T-cell (primary cell): Measurements from ENCODE around the gene IFT25. TPM values are rescaled to one million over a fixed set of nuclear protein-coding genes. Genes with fewer than 3 reads are reported as not detected.
"Not testable (repeated sequence)": the region's sequence is repeated elsewhere in the genome, so short reads cannot be mapped to it uniquely, and the experiment has no call there.

ENCODE experiments used
- ATAC-seq, 4 experiments: fragments of 200-7000 bp in 3 of 4; fragments of 150-1000 bp in 1 of 4; cut with Tn5 transposase; replicated peaks in 1 of 4; 1 replicate in 3 of 4; 2 replicates in 1 of 4; pipeline ENCODE4 v1.10.0; 2021; ENCODE audit warnings: moderate library complexity in 3 of 4, mild to moderate bottlenecking in 2 of 4, moderate number of reproducible peaks in 1 of 4
- CTCF ChIA-PET, 2 donors: fragments of 300-600 bp; sonication (Branson Sonifier 250); formaldehyde crosslinking; loops; one replicate each; lab custom pipeline; 2022; ENCODE audit warnings: antibody characterized with exemption in 2 of 2; lab: Charles Lee
- POLR2A ChIA-PET, 2 donors: fragments of 300-600 bp; sonication (Branson Sonifier 250); formaldehyde crosslinking; loops; one replicate each; lab custom pipeline; 2022; ENCODE audit warnings: antibody characterized with exemption in 2 of 2; lab: Charles Lee
- DNase-seq, 35 experiments: peaks; one replicate each; pipeline versions ENCODE4 v3.0.0 to v3.0.0-alpha.2; 2013 to 2023
- H3K27ac ChIP-seq: one replicate; pipeline ENCODE4 v1.5.1; 2013; ENCODE audit warnings: low read length
- H3K27me3 ChIP-seq, 2 experiments: replicated peaks in 1 of 2; 1 replicate in 1 of 2; 2 replicates in 1 of 2; pipeline versions ENCODE4 v1.6.1 to v1.7.0; 2013; ENCODE audit warnings: low read length in 1 of 2, mixed read lengths in 1 of 2; ENCODE audit not compliant: control insufficient read depth in 2 of 2, insufficient read depth in 2 of 2; ENCODE audit errors: extremely low read depth in 1 of 2
- H3K36me3 ChIP-seq, 2 donors: 1 replicate in 1 of 2; 2 replicates in 1 of 2; pipeline versions ENCODE4 v1.6.1 to v1.7.0; 2013; ENCODE audit warnings: low read length in 1 of 2; ENCODE audit not compliant: control insufficient read depth in 2 of 2, insufficient read depth in 1 of 2; ENCODE audit errors: extremely low read depth in 1 of 2
- H3K4me1 ChIP-seq, 2 experiments: 1 replicate in 1 of 2; 2 replicates in 1 of 2; pipeline versions ENCODE4 v1.6.1 to v1.7.0; 2013; ENCODE audit warnings: low read length in 2 of 2, mixed read lengths in 1 of 2; ENCODE audit not compliant: insufficient read depth in 2 of 2, control insufficient read depth in 1 of 2; ENCODE audit errors: extremely low read depth in 1 of 2
- H3K4me3 ChIP-seq, 2 donors: 1 replicate in 1 of 2; 2 replicates in 1 of 2; pipeline versions ENCODE4 v1.5.1 to v1.7.0; 2013; ENCODE audit warnings: mild to moderate bottlenecking in 2 of 2, low read length in 1 of 2, moderate library complexity in 1 of 2; ENCODE audit not compliant: control insufficient read depth in 1 of 2; ENCODE audit errors: extremely low read depth in 1 of 2
- H3K9me3 ChIP-seq: 2 replicates; pipeline ENCODE4 v1.7.0; 2013
- H3K27ac Mint-ChIP-seq, 2 donors: one replicate each; pipeline ENCODE4 v1.8.0; 2020 to 2021; ENCODE audit warnings: mild to moderate bottlenecking in 2 of 2, mixed read lengths in 2 of 2
- H3K27me3 Mint-ChIP-seq, 2 donors: one replicate each; pipeline ENCODE4 v1.8.0; 2021 to 2022; ENCODE audit warnings: mixed read lengths in 2 of 2
- H3K36me3 Mint-ChIP-seq: one replicate; pipeline ENCODE4 v1.8.0; 2021; ENCODE audit warnings: mixed read lengths
- H3K4me1 Mint-ChIP-seq, 3 donors: one replicate each; pipeline ENCODE4 v1.8.0; 2020 to 2022; ENCODE audit warnings: mixed read lengths in 3 of 3, mild to moderate bottlenecking in 1 of 3
- H3K4me3 Mint-ChIP-seq, 3 donors: one replicate each; pipeline ENCODE4 v1.8.0; 2020 to 2022; ENCODE audit warnings: mild to moderate bottlenecking in 3 of 3, mixed read lengths in 3 of 3, moderate library complexity in 3 of 3
- H3K9me3 Mint-ChIP-seq, 3 donors: one replicate each; pipeline ENCODE4 v1.8.0; 2020 to 2022; ENCODE audit warnings: mixed read lengths in 3 of 3
- WGBS: methylation state at CpG from one replicate; pipeline ENCODE4 v1.1.5; 2013; ENCODE audit warnings: missing lambda C conversion rate; ENCODE audit not compliant: insufficient coverage; 5-methylcytosine and 5-hydroxymethylcytosine counted together
- total RNA-seq, 35 experiments: library from RNA in 6 of 35; stranded (reverse) in 6 of 35; fragments of 120-200 nt in 1 of 35; gene quantifications; one replicate each; pipeline versions ENCODE4 v1.2.1 to v1.2.4 and lab custom pipeline; 2013 to 2026

Gene IFT25
- total RNA-seq, 5 donors from 2014 or later (not counting 1 experiment from before 2014, with no cell fraction given), result 24.5 to 33.1 (median 31.2) TPM

DNA sequence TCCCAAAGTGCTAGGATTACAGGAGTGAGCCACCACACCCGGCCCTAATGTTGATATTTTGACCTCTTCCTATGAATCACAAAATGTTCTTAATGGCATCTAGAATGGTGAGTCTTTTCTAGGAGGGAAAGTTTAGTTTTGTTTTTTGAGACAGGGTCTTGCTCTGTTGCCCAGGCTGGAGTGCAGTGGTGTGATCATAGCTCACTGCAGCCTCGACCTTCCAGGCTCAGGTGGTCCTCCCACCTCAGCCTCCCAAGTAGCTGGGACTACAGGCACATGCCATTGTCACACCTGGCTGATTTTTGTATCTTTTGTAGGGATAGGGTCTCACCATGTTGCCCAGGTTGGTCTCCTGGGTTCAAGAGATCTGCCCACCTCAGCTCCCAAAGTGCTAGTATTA lies 23.8 kb upstream of the IFT25 start:
- H3K27ac Mint-ChIP-seq, H3K9me3 ChIP-seq, ATAC-seq, POLR2A ChIA-PET, H3K27me3 Mint-ChIP-seq, H3K9me3 Mint-ChIP-seq, CTCF ChIA-PET, H3K4me1 ChIP-seq, H3K4me3 Mint-ChIP-seq, H3K4me3 ChIP-seq, H3K4me1 Mint-ChIP-seq, DNase-seq, H3K27ac ChIP-seq, H3K27me3 ChIP-seq: not testable (repeated sequence)
- H3K36me3 ChIP-seq, result peaks cover 0 to 35% of the 10 kb centered on the region in 2 donors
- no CpG with 5 or more reads among the region's 2 CpGs for WGBS
- H3K36me3 Mint-ChIP-seq, result peaks cover 51% of the 10 kb centered on the region

GRCh38 chr1:53968125-53968513 lies 22.6 kb upstream of the IFT25 start:
- Mint-ChIP-seq H3K9me3 (no peaks in the 10 kb centered on the region), H3K4me3 (no peak overlapping the region), H3K27ac (no peak overlapping the region), H3K4me1 (no peaks in the 10 kb centered on the region), H3K27me3 (no peaks in the 10 kb centered on the region), H3K36me3 (peaks cover 58% of the 10 kb centered on the region)
- peaks cover 0 to 41% of the 10 kb centered on the region in 2 donors for H3K36me3 ChIP-seq
- WGBS, result 90% methylated on average over 2 of the region's 2 CpGs
- no peak overlapping the region for H3K4me3 ChIP-seq
- ChIA-PET POLR2A (interaction anchor here in 1 of 2 donors (0.7 kb wide), 1 partner anchor 394 kb away, joined by 8 read pairs; no protein-coding TSS in a partner anchor), CTCF (interaction anchor here in 1 of 2 donors (0.5 kb wide), 1 partner anchor 89 kb away, joined by 4 read pairs; no protein-coding TSS in a partner anchor)
- H3K4me1 ChIP-seq, result no peaks in the 10 kb centered on the region
- DNase-seq (no peak), ATAC-seq (no peak)
- H3K9me3 ChIP-seq, result no peaks in the 10 kb centered on the region
- H3K27ac ChIP-seq, result no peak overlapping the region
- no peaks in the 10 kb centered on the region for H3K27me3 ChIP-seq

GRCh38 chr1:53967409-53968124 lies 22.1 kb upstream of the IFT25 start:
- Histone ChIP-seq H3K4me3 (no peak overlapping the region), H3K27me3 (no peaks in the 10 kb centered on the region), H3K27ac (no peak overlapping the region), H3K9me3 (no peaks in the 10 kb centered on the region), H3K36me3 (peaks cover 0 to 46% of the 10 kb centered on the region in 2 donors), H3K4me1 (no peaks in the 10 kb centered on the region)
- Mint-ChIP-seq H3K36me3 (peaks cover 56% of the 10 kb centered on the region), H3K27ac (no peak overlapping the region), H3K9me3 (no peaks in the 10 kb centered on the region), H3K4me1 (no peaks in the 10 kb centered on the region), H3K27me3 (no peaks in the 10 kb centered on the region), H3K4me3 (no peak overlapping the region)
- 93% methylated on average over 3 of the region's 7 CpGs for WGBS
- ChIA-PET POLR2A (no interaction called here), CTCF (interaction anchor here in 1 of 2 donors (0.5 kb wide), 1 partner anchor 88 kb away, joined by 4 read pairs; no protein-coding TSS in a partner anchor)
- no peak for ATAC-seq
- no peak for DNase-seq

DNA sequence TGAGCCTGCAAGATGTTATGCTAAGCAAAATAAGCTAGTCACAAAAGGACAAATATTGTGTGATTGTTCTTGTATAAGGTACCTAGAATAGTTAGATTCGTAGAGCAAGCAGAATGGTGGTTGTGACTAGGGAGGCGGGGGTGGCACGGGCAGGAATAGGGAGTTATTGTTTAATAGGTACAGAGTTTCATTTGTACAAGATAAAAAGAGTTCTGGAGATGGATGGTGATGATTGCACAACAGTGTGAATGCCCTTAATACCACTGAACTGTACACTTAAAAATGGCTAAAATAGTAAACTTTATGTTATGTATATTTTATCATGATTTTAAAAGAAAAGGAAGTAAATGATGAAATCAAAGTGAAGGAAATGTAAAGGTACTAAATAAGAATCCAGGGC lies 21.3 kb upstream of the IFT25 start:
- no peak overlapping the region for H3K27ac Mint-ChIP-seq
- POLR2A ChIA-PET, result interaction anchor here in 1 of 2 donors (0.6 kb wide), 1 partner anchor 567 kb away, joined by 3 read pairs; no protein-coding TSS in a partner anchor
- WGBS, result 97% methylated on average over 3 of the region's 3 CpGs
- ATAC-seq (no peak), DNase-seq (no peak)
- H3K27me3 Mint-ChIP-seq, result no peaks in the 10 kb centered on the region
- H3K4me1 ChIP-seq, result no peaks in the 10 kb centered on the region
- CTCF ChIA-PET, result no interaction called here
- H3K27me3 ChIP-seq, result no peaks in the 10 kb centered on the region
- no peak overlapping the region for H3K27ac ChIP-seq
- peaks cover 0 to 53% of the 10 kb centered on the region in 2 donors for H3K36me3 ChIP-seq
- H3K4me3 ChIP-seq, result no peak overlapping the region
- H3K4me1 Mint-ChIP-seq, result no peaks in the 10 kb centered on the region
- no peaks in the 10 kb centered on the region for H3K9me3 ChIP-seq
- H3K4me3 Mint-ChIP-seq, result no peak overlapping the region
- peaks cover 59% of the 10 kb centered on the region for H3K36me3 Mint-ChIP-seq
- no peaks in the 10 kb centered on the region for H3K9me3 Mint-ChIP-seq

GRCh38 chr1:53964109-53964508 lies 18.6 kb upstream of the IFT25 start:
- peaks cover 45% of the 10 kb centered on the region for H3K36me3 Mint-ChIP-seq
- DNase-seq (no peak), ATAC-seq (no peak)
- ChIA-PET POLR2A (no interaction called here), CTCF (interaction anchor here in 1 of 2 donors (0.8 kb wide), 1 partner anchor 14 kb away, joined by 3 read pairs; no protein-coding TSS in a partner anchor)
- no peaks in the 10 kb centered on the region for H3K9me3 Mint-ChIP-seq
- Histone ChIP-seq H3K4me1 (no peaks in the 10 kb centered on the region), H3K9me3 (no peaks in the 10 kb centered on the region), H3K4me3 (no peak overlapping the region), H3K36me3 (peaks cover 3 to 58% of the 10 kb centered on the region in 2 donors), H3K27ac (no peak overlapping the region), H3K27me3 (no peaks in the 10 kb centered on the region)
- H3K27ac Mint-ChIP-seq, result no peak overlapping the region
- no peak overlapping the region for H3K4me3 Mint-ChIP-seq
- H3K27me3 Mint-ChIP-seq, result no peaks in the 10 kb centered on the region
- 91% methylated on average over 5 of the region's 5 CpGs for WGBS
- no peaks in the 10 kb centered on the region for H3K4me1 Mint-ChIP-seq

- H3K27me3 ChIP-seq, result no peaks in the 10 kb centered on the region
- no peaks in the 10 kb centered on the region for H3K4me1 ChIP-seq
- DNase-seq (no peak), ATAC-seq (no peak)
- Mint-ChIP-seq H3K9me3 (no peaks in the 10 kb centered on the region), H3K4me1 (no peaks in the 10 kb centered on the region), H3K36me3 (peaks cover 42% of the 10 kb centered on the region), H3K27me3 (no peaks in the 10 kb centered on the region), H3K27ac (no peak overlapping the region), H3K4me3 (no peak overlapping the region)
- no peak overlapping the region for H3K27ac ChIP-seq
- no peak overlapping the region for H3K4me3 ChIP-seq
- H3K36me3 ChIP-seq, result peaks cover 4 to 55% of the 10 kb centered on the region in 2 donors
- POLR2A ChIA-PET, result no interaction called here
- 85% methylated on average over 3 of the region's 4 CpGs for WGBS
- no peaks in the 10 kb centered on the region for H3K9me3 ChIP-seq
- CTCF ChIA-PET, result no interaction called here
Measured at GRCh38 chr1:53963460-53963859, 18.0 kb upstream of the IFT25 start.
